Activated CD4-positive, CD25-positive, alpha-beta regulatory T cell treated with anti-CD3 and anti-CD28 coated beads, Interleukin-2, amount 50 U/mL, for 24 hours (primary cell): Measurements from ENCODE around the gene EML6.

Source experiments
- ATAC-seq, 2 donors: fragments of 150-1000 bp; cut with Tn5 transposase; one replicate each; pipeline ENCODE4 v1.10.0; 2021; ENCODE audit warnings: mild to moderate bottlenecking in 1 of 2, moderate library complexity in 1 of 2

Gene EML6

DNA sequence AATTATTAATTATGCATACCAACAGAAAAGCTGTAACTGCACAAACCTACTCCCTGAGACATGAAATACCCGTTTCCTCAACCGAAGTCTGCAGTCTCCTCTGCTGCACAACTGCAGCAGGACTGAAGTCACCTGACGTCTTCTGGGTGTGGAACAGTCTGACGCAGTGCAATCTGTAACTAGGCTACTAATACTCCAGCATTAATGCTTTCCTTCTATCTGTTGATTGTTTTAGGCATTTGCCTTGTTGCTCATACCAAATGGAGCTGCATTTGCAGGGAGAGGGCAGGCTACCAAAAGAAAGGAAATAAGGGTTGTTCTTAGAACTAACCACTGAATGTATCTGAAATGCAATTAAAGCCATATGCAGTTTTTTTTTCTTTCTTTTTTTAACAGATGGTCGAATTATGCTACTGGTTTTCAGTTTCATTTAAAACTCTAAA lies 286.7 kb downstream of the EML6 start:
- peak; percentile 76 to 82 for ATAC-seq

DNA sequence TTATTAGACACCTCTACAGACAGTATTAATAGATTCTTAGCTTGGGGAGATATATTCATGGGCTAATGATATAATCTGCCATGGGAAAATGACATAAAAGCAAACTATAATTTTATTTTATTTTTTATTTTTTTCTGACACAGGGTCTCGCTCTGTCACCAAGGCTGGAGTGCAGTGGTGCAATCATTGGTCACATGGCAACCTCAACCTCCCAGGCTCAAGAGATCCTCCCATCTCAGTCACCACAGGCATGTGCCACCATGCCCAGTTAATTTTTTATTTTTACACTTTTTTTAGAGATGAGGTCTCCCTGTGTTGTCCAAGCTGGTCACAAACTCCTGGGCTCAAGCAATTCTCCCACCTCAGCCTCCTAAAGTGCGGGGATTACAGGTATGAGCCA lies 287.5 kb downstream of the EML6 start:
- ATAC-seq = no peak

DNA sequence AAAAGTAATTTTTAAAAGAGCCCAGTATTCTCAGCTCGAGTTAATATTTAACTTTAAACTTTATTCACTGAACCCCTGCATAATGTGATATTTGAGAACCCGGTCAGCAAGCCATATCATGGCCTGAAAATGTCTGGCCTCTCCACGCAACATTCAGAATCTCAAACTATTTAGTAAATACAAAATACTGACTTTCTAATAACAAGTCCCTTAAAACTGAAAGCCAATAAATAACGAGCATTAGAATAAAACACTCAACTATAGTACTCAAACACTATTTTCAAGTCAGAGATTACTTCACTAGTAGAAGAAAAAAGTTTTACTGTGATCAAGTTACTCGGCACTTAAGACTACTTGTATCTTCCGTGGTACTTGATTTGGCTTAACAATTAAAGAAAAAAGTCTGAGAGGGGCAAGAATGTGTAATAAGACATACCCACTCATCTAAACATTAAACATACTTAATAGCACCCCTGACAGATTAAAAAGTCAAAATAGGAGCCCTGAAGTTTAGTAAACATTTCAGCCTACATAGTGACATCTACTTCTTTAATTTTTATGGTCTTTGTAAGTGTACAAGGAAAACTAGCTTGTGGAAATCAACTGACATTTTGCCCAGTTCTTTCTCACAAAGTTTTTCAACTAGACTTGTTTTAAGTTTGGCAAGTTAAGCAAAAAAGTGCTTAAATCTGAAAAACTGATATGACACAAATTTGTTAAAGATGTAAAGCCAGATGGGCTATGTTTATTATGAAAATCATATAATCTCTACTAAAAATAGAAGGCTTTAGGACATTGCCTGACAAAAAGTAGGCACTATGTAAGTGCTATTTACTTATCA lies 288.6 kb downstream of the EML6 start:
- ATAC-seq = no peak

DNA sequence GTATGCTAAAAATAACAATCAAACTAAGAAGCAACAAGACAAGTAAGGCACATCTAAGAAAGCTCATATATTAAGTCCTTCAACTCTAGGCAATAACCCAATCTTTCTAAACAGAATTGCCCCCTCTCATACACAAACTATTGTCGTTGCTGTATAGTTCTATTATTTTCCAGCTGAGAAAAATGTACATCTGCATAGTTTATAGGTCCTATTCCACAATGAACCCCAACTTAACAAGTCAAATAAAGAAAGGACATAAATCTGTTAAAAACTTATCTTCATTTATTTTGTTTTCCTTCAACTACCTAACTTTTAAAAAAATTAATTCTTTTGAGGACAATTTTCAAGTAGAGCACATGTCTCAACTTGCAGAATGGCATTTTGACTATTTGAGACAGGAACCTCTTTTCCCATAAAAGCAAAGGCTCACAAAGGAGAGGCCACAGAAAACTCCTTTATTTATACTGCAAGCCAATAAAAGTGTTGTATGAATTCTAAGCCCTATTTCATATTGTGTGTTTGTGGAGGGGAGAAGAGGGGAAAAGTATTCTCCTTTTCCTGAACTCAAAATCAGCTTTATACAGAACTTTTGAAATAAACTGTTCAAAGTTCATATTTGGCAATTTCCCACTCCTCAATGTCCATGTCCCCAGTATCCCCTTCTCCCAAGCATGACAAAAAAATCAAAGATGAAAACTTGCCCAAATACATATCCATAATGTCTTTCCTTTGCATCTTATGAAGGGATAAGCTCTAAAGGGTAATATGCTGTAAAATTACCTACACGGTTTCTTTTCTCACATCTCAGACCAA lies 289.4 kb downstream of the EML6 start:
- ATAC-seq = no peak

DNA sequence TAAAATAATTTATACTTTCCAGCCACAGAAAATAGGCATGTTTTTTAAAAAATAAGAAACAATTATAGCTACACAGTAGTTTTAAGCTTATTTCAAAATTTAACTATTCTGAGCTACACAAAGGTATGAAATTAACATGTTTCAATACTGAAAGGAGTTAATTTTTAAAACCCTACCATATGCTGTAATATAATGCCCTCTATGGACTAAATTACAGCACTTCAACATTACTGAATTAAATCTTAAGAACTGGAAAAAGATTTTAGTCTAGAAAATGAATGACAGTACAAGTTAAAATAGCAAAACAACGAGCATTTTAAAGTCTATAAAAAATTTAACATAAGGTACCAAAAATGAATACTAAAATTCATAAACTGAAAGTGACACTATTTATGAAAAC lies 290.5 kb downstream of the EML6 start:
- no peak for ATAC-seq

DNA sequence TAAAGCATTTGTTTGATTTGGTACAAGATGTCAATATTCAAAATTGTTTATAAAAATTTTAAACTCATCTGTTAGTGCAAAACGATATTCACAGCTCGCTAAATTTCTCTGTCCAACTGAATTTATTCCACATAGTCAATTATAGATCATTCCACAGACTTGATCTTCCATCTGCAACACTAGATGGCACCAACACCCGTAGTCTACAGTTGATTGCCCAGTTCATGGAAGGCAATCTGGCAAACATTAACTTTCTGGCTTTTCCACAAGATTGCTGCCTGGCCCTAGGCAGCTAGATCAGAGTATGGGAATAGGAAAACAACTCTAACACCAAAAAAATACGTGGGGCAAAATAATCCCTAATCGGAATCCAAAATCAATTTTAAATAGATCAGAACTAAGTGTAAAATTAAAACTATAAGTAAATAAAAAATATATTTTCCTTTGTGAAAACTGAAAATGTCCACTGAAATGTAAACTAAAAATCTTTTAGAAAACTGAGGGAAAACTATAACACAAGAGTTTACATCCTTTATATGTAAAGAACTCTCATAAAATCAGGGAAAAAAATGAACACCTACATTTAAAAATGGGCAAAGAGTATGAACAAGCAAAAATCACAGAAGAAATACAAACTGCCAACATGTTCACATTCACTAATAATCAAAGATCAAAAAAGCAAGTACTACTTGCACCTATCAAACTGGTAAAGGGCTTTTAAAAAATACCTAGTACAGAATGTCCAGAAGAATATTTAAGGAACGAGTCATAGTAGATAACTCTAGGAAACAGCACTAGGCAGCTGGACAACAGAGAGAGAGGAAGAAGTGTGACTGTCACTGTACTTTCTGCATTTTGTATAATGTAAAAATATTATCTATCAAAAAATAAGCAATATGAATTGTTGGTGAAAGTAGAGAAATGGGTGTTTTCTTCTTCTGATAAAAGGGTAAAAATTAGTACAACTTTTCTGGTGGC lies 291.8 kb downstream of the EML6 start:
- peak in 1 of 2 donors; percentile 61 for ATAC-seq

DNA sequence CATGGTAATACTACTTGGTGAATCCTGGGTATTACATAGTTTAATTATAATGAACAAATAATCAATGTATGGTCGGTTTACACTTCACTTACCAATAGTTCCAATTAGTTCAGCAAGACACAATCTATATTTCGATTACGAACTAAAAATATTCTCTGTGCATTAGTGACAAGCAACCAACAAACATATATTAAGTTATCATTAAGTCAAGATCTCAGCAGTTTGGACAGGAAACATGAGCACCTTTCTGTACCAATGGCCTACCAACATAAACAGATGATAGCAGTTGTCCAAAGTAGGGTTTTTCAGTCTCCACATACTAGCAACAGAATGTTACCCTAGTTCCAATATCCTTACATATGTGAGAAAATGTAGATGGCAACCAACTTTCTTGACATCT lies 294.0 kb downstream of the EML6 start:
- no peak for ATAC-seq

DNA sequence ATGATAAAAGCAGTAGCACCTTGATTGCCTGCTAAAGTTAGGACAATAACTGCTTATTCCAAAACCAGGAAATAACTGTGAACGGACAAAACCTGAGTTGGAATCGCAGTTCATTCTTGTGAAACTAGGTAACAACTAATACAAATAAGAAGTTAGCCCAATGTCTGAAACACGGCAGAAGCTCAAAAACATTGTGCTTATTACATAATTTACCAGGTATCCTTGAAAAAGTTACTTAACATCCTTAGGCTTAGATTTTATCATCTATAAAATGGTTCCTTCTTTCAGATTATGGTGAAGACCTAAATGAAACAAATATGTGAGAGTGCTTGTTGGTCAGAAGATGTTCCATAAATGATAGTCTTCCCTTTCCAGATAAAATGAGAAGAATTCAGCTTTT lies 294.4 kb downstream of the EML6 start:
- no peak for ATAC-seq

DNA sequence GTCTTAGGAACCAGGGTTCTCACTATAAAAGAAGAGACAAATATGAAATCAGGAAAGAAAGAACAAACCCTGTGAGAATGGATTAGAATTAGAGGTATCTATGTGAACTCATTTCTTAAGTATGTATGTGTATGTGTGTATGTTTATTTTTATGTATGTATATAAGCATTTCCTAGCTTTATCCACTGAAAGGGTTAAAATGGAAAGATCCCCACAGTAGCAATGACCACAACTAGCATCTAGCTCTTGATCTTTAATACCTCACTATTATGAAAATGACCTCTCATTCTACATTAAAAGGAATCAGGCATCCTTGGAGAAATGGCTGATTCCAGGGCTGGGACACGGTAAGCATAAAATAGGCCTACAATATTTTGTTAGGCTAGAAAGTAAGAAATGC lies 295.2 kb downstream of the EML6 start:
- no peak for ATAC-seq

DNA sequence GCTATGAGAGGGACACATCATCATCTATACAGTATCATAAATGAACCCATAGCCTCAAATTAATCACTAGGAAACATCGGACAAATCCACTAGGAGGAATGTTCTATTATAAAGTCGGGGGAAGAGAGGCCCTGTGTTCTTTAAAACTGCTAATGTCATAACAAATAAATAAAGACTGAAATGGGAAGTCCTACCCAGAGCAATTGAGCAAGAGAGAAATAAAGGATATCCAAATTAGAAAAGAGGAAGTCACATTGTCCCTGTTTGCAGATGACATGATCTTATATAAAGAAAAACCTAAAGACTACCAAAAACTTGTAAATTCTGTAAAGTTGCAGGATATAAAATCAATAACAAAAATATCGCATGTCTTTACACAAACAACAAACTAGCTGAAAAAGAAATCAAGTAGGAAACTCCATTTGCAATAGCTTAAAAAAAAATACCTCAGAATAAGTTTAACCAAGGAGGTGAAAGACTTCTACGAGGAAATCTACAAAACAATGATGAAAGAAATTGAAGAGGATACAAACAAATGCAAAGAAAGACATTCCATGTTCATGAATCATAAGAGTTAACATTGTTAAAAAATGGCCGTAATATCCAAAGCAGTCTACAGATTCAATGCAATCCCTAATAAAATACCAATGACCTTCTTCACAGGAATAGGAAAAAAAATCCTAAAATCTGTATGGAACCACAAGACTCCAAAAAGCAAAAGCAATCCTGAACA lies 296.2 kb downstream of the EML6 start:
- no peak for ATAC-seq
